Cardiac muscle cell (in vitro differentiated cells and primary cell): ENCODE results near the gene DACH1. TPM values are rescaled to one million over a fixed set of nuclear protein-coding genes. Genes with fewer than 3 reads are reported as not detected.

Source experiments
- DNase-seq, 2 donors: peaks; one replicate each; pipeline versions ENCODE4 v3.0.0 to v3.0.0-alpha.2; 2010 to 2017; ENCODE audit warnings: low read depth in 1 of 2, low spot score in 1 of 2
- H3K27ac ChIP-seq: fragments of 200-600 bp; sonication (generic); 2 replicates; pipeline ENCODE4 v1.5.1; 2016
- H3K27me3 ChIP-seq: fragments of 200-600 bp; sonication (generic); 2 replicates; pipeline ENCODE4 v1.6.0; 2016; ENCODE audit warnings: control low read depth
- H3K36me3 ChIP-seq: fragments of 200-600 bp; sonication (generic); 2 replicates; pipeline ENCODE4 v1.5.1; 2016; ENCODE audit warnings: control low read depth
- H3K4me1 ChIP-seq: fragments of 200-600 bp; sonication (generic); 2 replicates; pipeline ENCODE4 v1.8.1; 2017; ENCODE audit warnings: low read depth, mild to moderate bottlenecking, mixed run types
- H3K4me3 ChIP-seq: fragments of 200-600 bp; sonication (generic); 2 replicates; pipeline ENCODE4 v1.5.1; 2016; ENCODE audit warnings: mild to moderate bottlenecking
- H3K9me3 ChIP-seq: fragments of 200-600 bp; sonication (generic); 2 replicates; pipeline ENCODE4 v1.5.1; 2017; ENCODE audit warnings: low read depth, mild to moderate bottlenecking, control low read depth
- CTCF ChIP-seq: IDR thresholded peaks from 2 replicates; pipeline ENCODE4 v1.5.1; 2012; ENCODE audit warnings: low read depth, mild to moderate bottlenecking, low read length
- polyA plus RNA-seq: library from polyadenylated mRNA; unstranded; fragments of >200 nt; fragmentation: Nextera tagmentation; extraction: Ambion mirVana; gene quantifications from 2 replicates; pipeline ENCODE4 v1.2.1, GENCODE V29; 2016
- total RNA-seq: library from RNA; depleted of rRNA; stranded (reverse); fragments of >200 nt; gene quantifications from 2 replicates; pipeline ENCODE4 v1.2.3, GENCODE V29; 2016

Gene DACH1
- total and polyA plus RNA-seq, 2 experiments from 2014 or later: 3.5 to 3.7 TPM

GRCh38 chr13:71394176-71394575, 472.8 kb downstream of the DACH1 start:
- no peaks in the 10 kb centered on the region for H3K4me1 ChIP-seq

More at GRCh38 chr13:71394176-71394575, 472.8 kb downstream of the DACH1 start:
- Histone ChIP-seq H3K27ac (no peak overlapping the region), H3K27me3 (no peaks in the 10 kb centered on the region), H3K36me3 (no peaks in the 10 kb centered on the region), H3K9me3 (no peaks in the 10 kb centered on the region), H3K4me3 (no peak overlapping the region)
- DNase-seq: no peak
- no peak for TF ChIP-seq CTCF
